Neuron (in vitro differentiated cells): Measurements from ENCODE around the gene SEPTIN6.
"Not testable (repeated sequence)": the region's sequence is repeated elsewhere in the genome, so short reads cannot be mapped to it uniquely, and the experiment has no call there.

ENCODE experiments used
- H2AFZ ChIP-seq: one replicate; pipeline ENCODE4 v1.6.1; 2013; ENCODE audit warnings: low read depth, mild to moderate bottlenecking, inconsistent platforms, low read length, moderate library complexity
- H3K27me3 ChIP-seq: one replicate; pipeline ENCODE4 v1.6.1; 2013; ENCODE audit warnings: low read length; ENCODE audit not compliant: insufficient read depth
- H3K36me3 ChIP-seq: one replicate; pipeline ENCODE4 v1.6.1; 2013; ENCODE audit warnings: low read length; ENCODE audit not compliant: insufficient read depth
- H3K4me1 ChIP-seq: one replicate; pipeline ENCODE4 v1.6.1; 2013; ENCODE audit warnings: low read length; ENCODE audit not compliant: insufficient read depth
- H3K4me3 ChIP-seq: 2 replicates; pipeline ENCODE4 v1.5.1; 2013; ENCODE audit warnings: mild to moderate bottlenecking, low read length, moderate library complexity
- H3K9me3 ChIP-seq: one replicate; pipeline ENCODE4 v1.6.1; 2013; ENCODE audit warnings: low read length

Gene SEPTIN6

DNA sequence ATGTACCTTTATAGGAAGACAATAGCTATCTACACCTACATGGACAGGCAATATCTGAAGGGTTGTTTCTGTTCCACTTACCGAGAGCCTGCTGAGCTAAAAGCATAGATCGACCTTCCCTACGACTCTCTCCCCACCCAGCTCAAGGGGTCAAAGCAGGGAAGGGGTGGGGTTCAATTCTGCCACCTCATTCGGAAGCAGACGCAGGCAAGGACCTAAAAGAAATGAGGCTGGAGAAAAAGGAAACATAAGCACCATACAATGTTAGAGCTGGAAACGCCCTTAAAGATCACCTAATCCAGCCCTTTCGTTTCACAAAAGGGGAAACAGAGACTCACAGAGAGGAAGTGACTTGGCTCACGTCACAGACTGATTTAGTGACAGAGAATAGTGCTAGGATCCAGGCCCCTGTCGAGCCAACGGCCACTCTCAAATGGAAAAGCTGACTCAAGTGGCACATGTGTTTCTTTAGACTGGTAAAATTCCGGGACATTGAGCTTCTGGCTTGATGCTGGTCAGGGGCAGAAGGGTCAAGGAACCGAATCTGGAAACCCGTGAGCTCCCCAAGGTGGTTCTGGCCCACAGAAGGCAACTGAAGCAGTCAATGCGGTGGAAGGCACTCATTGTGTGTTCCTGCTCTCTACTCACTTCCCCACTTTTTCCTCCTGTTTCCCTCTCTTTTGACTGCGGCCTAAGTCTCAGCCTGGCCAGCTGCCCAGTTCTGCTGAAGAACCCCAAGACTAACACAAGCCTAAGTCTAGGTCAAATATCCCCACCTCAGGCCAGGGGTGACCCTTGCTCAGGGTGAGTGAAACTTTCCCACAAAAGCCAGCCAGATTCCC is 7.5 kb downstream of the SEPTIN6 start:
- Histone ChIP-seq H3K4me3 (no peak overlapping the region), H3K4me1 (peaks cover 20% of the 10 kb centered on the region), H3K27me3 (no peaks in the 10 kb centered on the region), H3K36me3 (no peaks in the 10 kb centered on the region), H3K9me3 (no peaks in the 10 kb centered on the region), H2AFZ (no peak overlapping the region)

DNA sequence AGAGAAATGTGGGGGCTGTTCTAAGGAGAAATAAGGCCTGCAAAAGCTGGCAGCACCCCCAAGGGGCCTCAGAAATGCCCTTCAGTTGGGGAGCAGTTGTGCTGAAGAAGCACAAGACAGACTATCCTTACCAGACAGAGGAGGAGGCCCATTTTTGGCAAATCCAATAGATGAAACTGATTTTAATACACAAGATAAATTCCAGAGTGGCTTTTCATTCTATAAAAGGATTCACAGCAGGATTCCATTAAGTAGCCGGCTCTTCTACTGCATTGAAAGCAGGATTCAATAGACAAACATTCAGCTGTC is 8.1 kb downstream of the SEPTIN6 start:
- no peaks in the 10 kb centered on the region for H3K27me3 ChIP-seq
- no peak overlapping the region for H3K4me3 ChIP-seq
- H2AFZ ChIP-seq: no peak overlapping the region
- H3K4me1 ChIP-seq: peaks cover 20% of the 10 kb centered on the region
- H3K9me3 ChIP-seq: no peaks in the 10 kb centered on the region
- no peaks in the 10 kb centered on the region for H3K36me3 ChIP-seq

DNA sequence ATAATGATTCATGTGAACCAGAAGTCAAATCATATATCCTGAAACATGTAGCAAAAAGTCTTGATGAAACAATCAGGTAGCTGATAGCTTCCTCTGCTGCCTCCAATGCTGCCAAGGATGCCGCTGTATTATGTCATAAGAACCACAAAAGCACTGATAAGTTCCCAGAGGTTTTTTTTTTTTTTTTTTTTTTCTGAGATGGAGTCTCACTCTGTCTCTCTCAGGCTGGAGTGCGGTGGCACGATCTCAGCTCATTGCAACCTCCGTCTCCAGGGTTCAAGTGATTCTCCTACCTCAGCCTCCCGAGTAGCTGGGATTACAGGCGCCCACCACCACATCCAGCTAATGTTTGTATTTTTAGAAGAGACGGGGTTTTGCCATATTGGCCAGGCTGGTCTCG is 8.7 kb downstream of the SEPTIN6 start:
- H3K4me1 ChIP-seq: peaks cover 20% of the 10 kb centered on the region
- not testable (repeated sequence) for H3K4me3 ChIP-seq, H2AFZ ChIP-seq, H3K27me3 ChIP-seq, H3K9me3 ChIP-seq, H3K36me3 ChIP-seq

DNA sequence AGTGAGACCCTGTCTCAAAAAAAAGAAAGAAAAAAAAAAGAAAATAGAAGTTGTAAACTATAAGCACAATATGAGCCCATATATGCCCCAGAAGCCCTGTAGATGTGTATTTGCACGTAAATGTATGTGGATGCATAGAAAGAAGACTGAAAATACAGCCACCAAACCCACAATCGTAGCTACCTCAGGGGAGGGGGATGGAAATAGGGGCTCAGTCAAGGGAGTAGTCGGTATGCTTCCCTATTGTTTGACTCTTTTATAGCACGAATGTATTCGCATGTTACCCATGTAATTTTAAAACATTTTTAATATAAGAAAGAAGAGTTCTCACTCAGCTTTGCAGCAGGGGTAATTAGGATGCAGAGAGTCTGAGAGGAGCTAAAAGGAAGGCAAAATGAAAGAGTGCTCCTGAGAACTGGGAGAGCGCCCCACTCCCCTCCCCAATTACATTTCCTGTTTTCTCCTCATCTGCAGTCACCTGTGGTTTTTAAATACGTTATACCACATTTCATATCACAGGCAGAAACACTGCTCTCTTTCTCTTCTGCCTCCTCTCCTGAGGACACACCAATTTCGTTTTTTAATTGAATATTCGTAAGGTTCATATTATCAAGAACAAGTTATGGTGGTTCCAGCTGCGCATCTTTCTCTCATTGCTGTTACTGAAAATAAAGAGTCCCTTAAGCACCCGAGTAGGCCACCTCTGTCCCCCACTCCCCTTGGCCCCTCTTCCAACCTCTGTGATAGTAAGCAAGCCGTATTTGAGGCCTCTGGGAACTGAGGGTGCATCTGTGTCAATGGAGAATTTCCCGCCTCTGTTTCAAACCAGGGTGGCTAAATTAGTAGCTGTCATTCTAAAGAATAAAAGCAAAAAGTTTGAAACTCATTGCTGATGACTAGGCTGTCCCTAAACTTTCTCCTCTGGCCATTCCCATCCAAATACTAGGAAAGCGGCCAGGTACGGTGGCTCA is 10.7 kb downstream of the SEPTIN6 start:
- no peaks in the 10 kb centered on the region for H3K9me3 ChIP-seq
- H2AFZ ChIP-seq: no peak overlapping the region
- H3K4me3 ChIP-seq: no peak overlapping the region
- H3K36me3 ChIP-seq: no peaks in the 10 kb centered on the region
- peaks cover 20% of the 10 kb centered on the region for H3K4me1 ChIP-seq
- no peaks in the 10 kb centered on the region for H3K27me3 ChIP-seq

DNA sequence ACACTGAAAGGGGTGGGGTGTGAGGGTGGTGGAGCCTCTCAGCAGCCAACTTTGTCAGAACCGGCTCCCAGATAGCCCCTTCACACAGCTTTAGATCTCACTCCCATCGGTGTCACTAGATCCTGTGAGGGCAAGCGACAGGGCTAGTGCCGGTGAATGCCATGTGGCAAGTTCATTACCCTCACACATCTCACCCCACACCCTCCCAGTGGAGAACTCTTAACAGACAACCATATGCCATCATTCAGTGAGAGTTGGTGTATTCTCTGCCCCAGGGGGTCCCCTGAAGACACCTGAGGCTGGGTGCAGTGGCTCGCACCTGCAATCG is 15.3 kb downstream of the SEPTIN6 start:
- no peaks in the 10 kb centered on the region for H3K27me3 ChIP-seq
- no peaks in the 10 kb centered on the region for H3K4me1 ChIP-seq
- no peaks in the 10 kb centered on the region for H3K9me3 ChIP-seq
- H3K4me3 ChIP-seq: no peak overlapping the region
- H2AFZ ChIP-seq: no peak overlapping the region
- no peaks in the 10 kb centered on the region for H3K36me3 ChIP-seq

DNA sequence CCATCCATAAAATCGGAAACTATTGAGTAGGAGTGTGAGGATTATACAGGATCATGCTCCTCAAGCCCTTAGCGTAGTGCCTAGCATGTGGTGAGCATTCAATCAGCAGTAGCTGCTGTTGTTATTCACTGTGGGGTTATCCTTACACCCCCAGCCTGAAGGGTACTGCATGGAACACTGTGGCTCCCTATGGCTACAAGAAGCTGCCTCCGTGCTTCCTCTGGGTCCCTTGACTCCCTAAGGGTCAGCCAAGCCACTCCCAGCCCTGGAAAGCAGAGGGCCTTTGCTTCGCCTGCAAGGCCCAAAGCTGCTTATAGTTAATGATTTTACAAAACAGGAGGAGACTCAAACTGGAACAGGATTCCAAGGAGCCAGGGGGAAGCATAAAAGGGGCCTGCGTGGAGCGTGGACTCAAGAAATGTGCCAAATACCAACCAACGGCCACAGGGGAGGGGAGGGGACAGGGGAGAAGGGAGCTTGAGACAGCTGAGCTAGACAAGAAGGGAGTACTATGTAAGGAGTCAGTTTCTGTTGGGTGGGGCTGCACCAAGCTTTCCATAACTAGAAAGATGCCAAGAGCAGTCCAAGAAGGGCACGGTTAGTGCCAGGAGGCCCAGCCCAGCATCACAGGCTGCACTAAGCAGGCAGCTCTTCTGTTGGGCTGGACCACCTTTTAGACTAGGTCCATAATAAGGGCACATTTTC is 15.9 kb downstream of the SEPTIN6 start:
- no peaks in the 10 kb centered on the region for H3K4me1 ChIP-seq
- no peak overlapping the region for H2AFZ ChIP-seq
- no peaks in the 10 kb centered on the region for H3K36me3 ChIP-seq
- no peaks in the 10 kb centered on the region for H3K9me3 ChIP-seq
- no peaks in the 10 kb centered on the region for H3K27me3 ChIP-seq
- H3K4me3 ChIP-seq: no peak overlapping the region

DNA sequence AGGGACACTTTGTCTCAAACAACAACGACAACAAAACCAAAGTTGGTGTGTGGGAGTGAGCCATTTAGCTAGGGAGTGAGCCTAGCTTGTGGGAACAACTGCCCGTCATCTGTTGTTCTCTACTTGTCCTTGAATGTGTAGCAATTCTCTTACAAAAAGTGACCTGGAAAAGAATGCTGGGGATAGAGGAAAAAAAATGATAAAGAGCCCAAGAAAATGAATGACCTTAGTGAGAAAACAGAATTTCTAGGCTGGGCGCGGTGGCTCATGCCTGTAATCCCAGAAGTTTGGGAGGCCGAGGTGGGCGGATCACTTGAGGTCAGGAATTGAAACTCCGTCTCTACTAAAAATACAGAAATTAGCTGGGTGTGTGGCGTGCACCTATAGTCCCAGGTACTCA is 19.6 kb downstream of the SEPTIN6 start:
- Histone ChIP-seq H3K27me3 (no peaks in the 10 kb centered on the region), H3K36me3 (no peaks in the 10 kb centered on the region), H2AFZ (no peak overlapping the region), H3K4me1 (no peaks in the 10 kb centered on the region), H3K9me3 (no peaks in the 10 kb centered on the region), H3K4me3 (no peak overlapping the region)

DNA sequence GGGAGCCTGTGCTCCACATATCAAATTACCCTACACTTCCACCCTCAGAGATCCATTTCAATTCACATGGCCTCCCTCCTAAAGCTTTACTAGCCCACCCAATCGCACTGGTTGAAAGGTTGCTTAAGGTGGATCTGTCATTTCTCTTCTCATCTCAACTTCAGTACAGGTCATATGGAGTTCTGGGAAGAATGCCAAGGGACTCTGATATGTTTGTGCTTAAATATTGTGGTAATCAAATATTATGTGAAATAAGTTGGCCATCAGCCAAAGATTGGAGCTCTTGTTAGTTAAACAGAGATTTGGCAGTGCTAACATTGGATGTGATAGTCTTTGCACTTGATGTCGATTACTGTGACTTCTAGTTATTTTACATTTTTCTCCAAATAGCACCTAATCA is 20.5 kb downstream of the SEPTIN6 start:
- H3K9me3 ChIP-seq: no peaks in the 10 kb centered on the region
- no peaks in the 10 kb centered on the region for H3K27me3 ChIP-seq
- no peaks in the 10 kb centered on the region for H3K4me1 ChIP-seq
- no peaks in the 10 kb centered on the region for H3K36me3 ChIP-seq
- no peak overlapping the region for H3K4me3 ChIP-seq
- H2AFZ ChIP-seq: no peak overlapping the region

DNA sequence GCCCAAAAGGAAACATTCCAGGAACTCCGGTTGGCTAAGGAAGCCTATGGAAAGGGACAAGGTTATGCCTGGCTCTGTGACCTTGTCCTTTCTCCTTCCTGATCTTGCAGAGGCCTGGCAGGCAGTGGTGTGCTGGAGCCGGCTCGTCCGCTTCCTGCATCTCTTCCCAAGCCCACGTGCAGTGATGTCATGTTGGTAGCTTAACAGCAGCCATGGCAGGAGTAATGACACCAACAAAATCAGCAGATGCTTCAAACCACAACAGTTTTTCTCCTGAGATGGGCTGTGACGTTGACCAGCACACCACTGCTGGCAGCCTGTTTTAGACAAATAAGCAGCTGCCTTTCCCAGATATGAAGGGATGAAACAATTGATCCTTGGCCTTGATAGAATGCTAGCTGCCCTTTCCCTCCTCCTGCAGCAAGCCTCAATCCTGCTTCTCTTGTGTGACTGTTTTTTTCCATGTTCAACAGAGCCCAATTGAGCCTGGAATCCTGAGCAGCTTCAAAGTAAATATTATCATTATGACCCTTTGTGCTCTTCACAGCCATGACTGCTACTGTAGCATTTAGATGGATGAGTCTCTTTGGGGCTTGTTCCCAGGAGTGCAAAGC is 23.4 kb downstream of the SEPTIN6 start:
- no peak overlapping the region for H2AFZ ChIP-seq

DNA sequence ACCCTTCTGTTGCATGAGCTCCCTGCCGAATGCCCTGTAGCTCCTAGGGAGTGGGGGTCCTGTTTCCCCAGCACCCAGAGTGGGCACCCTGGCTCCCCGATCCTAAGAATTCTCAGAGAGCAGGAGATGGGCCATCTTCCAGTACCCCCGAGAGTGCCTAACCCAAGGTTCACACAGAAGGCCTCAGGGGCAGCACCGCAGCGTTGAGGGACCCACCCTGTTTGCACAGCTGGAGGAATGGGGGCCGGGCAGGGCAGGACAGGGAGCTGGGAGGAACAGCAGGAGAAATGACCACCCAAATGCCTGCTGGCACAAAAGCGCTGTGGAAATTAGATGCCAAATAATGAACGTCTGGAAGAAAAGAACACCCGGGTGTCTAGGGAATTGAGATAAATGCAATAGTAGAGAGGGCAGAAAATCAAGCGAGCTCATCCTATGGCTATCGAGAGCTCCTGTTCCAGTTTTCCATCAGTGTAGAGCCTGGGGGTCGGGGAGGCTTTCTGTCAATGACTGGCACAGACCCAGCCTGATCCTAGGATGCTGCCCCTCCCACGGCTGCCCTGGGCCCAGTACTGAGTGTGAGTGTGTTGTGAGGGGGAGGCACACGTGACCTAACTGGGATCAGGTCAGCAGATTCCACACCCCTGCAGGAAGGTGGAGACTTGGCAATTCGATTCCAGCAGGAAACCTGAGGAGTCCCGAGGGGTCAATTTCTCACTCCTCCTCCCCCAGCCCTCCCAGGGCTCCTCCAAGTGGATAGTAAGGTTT is 25.7 kb downstream of the SEPTIN6 start:
- no peak overlapping the region for H2AFZ ChIP-seq
- H3K4me1 ChIP-seq: no peaks in the 10 kb centered on the region
- H3K36me3 ChIP-seq: no peaks in the 10 kb centered on the region
- H3K27me3 ChIP-seq: no peaks in the 10 kb centered on the region
- no peaks in the 10 kb centered on the region for H3K9me3 ChIP-seq
- no peak overlapping the region for H3K4me3 ChIP-seq

More for the DNA sequence above, 23.4 kb downstream of the SEPTIN6 start:
- Histone ChIP-seq H3K4me3 (no peak overlapping the region), H3K9me3 (no peaks in the 10 kb centered on the region), H3K36me3 (no peaks in the 10 kb centered on the region), H3K27me3 (no peaks in the 10 kb centered on the region), H3K4me1 (no peaks in the 10 kb centered on the region)

DNA sequence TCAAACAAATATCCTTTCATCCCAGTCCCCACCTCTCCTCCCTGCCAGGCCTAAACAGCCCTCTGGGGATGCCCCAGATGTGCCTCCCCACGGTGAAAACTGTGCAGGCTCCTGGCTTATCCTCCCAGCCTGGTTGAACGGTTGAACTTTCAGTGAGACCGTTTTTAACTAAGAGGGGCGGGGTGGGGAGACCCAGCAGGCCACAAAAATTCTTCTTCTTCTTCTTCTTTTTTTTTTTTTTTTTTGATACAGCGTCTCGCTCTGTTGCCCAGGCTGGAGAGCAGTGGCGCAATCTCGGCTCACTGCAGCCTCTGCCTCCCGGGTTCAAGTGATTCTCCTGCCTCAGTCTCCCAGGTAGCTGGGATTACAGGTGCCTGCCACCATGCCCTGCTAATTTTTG is 28.1 kb downstream of the SEPTIN6 start:
- H3K36me3 ChIP-seq, H3K9me3 ChIP-seq, H3K4me1 ChIP-seq, H2AFZ ChIP-seq, H3K27me3 ChIP-seq, H3K4me3 ChIP-seq: not testable (repeated sequence)

DNA sequence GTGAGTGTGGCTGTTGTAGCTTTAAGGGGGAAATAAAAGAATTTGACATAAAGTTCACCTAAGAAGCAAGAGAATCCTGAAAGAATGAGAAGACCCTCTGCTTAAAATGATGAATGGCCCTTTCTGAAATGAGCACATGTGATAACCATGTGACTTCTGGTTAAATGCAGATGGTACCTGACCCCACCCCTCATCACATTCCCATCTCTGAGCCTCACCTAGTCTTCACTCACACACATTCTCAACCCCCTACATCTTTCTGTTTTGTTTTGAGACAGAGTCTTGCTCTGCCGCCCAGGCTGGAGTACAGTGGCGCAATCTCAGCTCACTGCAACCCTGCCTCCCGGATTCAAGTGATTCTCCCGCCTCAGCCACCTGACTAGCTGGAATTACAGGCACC is 31.5 kb downstream of the SEPTIN6 start:
- no peaks in the 10 kb centered on the region for H3K9me3 ChIP-seq
- H3K36me3 ChIP-seq: no peaks in the 10 kb centered on the region
- no peak overlapping the region for H2AFZ ChIP-seq
- no peaks in the 10 kb centered on the region for H3K27me3 ChIP-seq
- H3K4me3 ChIP-seq: no peak overlapping the region
- no peaks in the 10 kb centered on the region for H3K4me1 ChIP-seq
